Stimulated activated CD4-positive, alpha-beta T cell treated with anti-CD3 and anti-CD28 coated beads, Interleukin-1b, Interleukin-23, amount 100 ng/mL, for 1 hour (primary cell): ENCODE measurements around the gene DDX6.
"Not testable (repeated sequence)": the region's sequence is repeated elsewhere in the genome, so short reads cannot be mapped to it uniquely, and the experiment has no call there.

Experiments
- DNase-seq, 2 donors: peaks; one replicate each; pipeline ENCODE4 v3.0.0-alpha.2; 2020; ENCODE audit warnings: low read depth in 2 of 2

The DDX6 gene

GRCh38 chr11:118791961-118792569 lies 1.1 kb upstream of the DDX6 start:
- DNase-seq, result peak in 1 of 2 donors; percentile 22

GRCh38 chr11:118790357-118791110 lies 430 bp downstream of the DDX6 start:
- peak; percentile 18 to 41 for DNase-seq

GRCh38 chr11:118789501-118790356 lies 1.2 kb downstream of the DDX6 start:
- no peak for DNase-seq

- no peak for DNase-seq
Observed at GRCh38 chr11:118786657-118787056, 4.3 kb downstream of the DDX6 start.

GRCh38 chr11:118785362-118785761 lies 5.6 kb downstream of the DDX6 start:
- no peak for DNase-seq

- no peak for DNase-seq
Observed at GRCh38 chr11:118783724-118784495, 7.1 kb downstream of the DDX6 start.

- not testable (repeated sequence) for DNase-seq
Observed at GRCh38 chr11:118783324-118783723, 7.6 kb downstream of the DDX6 start.

GRCh38 chr11:118778898-118779297 lies 12.1 kb downstream of the DDX6 start:
- DNase-seq, result no peak

GRCh38 chr11:118774032-118774431 lies 16.9 kb downstream of the DDX6 start:
- no peak for DNase-seq

- no peak for DNase-seq
Observed at GRCh38 chr11:118771547-118772288, 19.2 kb downstream of the DDX6 start.

GRCh38 chr11:118768690-118769089 lies 22.3 kb downstream of the DDX6 start:
- no peak for DNase-seq

GRCh38 chr11:118766035-118766434 lies 24.9 kb downstream of the DDX6 start:
- DNase-seq, result no peak

GRCh38 chr11:118765095-118765691 lies 25.8 kb downstream of the DDX6 start:
- DNase-seq, result not testable (repeated sequence)

- no peak for DNase-seq
Observed at GRCh38 chr11:118763041-118763440, 27.9 kb downstream of the DDX6 start.

- DNase-seq, result not testable (repeated sequence)
Observed at GRCh38 chr11:118761981-118762380, 29.0 kb downstream of the DDX6 start.

GRCh38 chr11:118757876-118758399 lies 33.0 kb downstream of the DDX6 start:
- no peak for DNase-seq

- DNase-seq, result no peak
Observed at GRCh38 chr11:118752654-118753053, 38.3 kb downstream of the DDX6 start.

- no peak for DNase-seq
Observed at GRCh38 chr11:118749429-118749828, 41.5 kb downstream of the DDX6 start.

- no peak for DNase-seq
Observed at GRCh38 chr11:118748056-118748455, 42.9 kb downstream of the DDX6 start.

- no peak for DNase-seq
Observed at GRCh38 chr11:118746988-118747585, 43.9 kb downstream of the DDX6 start.
